HCT116 (cell line): ENCODE data around the gene GNRH2.

Source experiments
- CTCF ChIP-seq, 3 experiments: fragments of 200-600 bp in 1 of 3; sonication (generic) in 1 of 3; IDR thresholded peaks in 2 of 3; conservative IDR thresholded peaks in 1 of 3; 2 replicates each; pipeline ENCODE4 v1.5.1; 2012 to 2017; ENCODE audit warnings: low read depth in 2 of 3, low read length in 2 of 3, antibody characterized with exemption in 1 of 3, borderline replicate concordance in 1 of 3, control low read depth in 1 of 3, mild to moderate bottlenecking in 1 of 3, mixed read lengths in 1 of 3, mixed run types in 1 of 3, moderate library complexity in 1 of 3; ENCODE audit not compliant: insufficient read depth in 1 of 3
- EZH2 ChIP-seq: fragments of 200-600 bp; sonication (generic); IDR thresholded peaks from 2 replicates; pipeline ENCODE4 v1.6.1; 2017; ENCODE audit warnings: antibody characterized with exemption, mixed run types
- POLR2A ChIP-seq: IDR thresholded peaks from 2 replicates; pipeline ENCODE4 v1.7.0; 2011; ENCODE audit warnings: borderline replicate concordance; ENCODE audit not compliant: insufficient read depth, insufficient read length; ENCODE audit errors: extremely low read depth
- TF ChIP-seq, protein P1 (sequence below): IDR thresholded peaks from 2 replicates; pipeline ENCODE4 v1.6.1; 2012
- TF ChIP-seq, protein P2 (sequence below): IDR thresholded peaks from 2 replicates; pipeline ENCODE4 v1.6.1; 2012

- TF ChIP-seq POLR2A (no peak), CTCF (IDR thresholded peaks at IDR 0.05 in 2 of 3, conservative IDR thresholded peaks at IDR 0.05 in 1 of 3; ENCODE audit: borderline replicate concordance in 1 of 3, insufficient read depth in 1 of 3, low read depth in 2 of 3, low read length in 2 of 3) (no peak), EZH2 (no peak)
- TF ChIP-seq, protein P1, sequence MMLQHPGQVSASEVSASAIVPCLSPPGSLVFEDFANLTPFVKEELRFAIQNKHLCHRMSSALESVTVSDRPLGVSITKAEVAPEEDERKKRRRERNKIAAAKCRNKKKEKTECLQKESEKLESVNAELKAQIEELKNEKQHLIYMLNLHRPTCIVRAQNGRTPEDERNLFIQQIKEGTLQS = no peak
- TF ChIP-seq, protein P2, sequence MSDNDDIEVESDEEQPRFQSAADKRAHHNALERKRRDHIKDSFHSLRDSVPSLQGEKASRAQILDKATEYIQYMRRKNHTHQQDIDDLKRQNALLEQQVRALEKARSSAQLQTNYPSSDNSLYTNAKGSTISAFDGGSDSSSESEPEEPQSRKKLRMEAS = no peak
These were observed 1.8 kb downstream of the GNRH2 start for GRCh38 chr20:3045042-3045815.
